NCI-H2227 treated with DMSO at 0.1 percent for 48 hours (cell line): ENCODE data around the gene DAG1.

Source experiments
- DNase-seq: peaks from one replicate; lab custom pipeline; 2025; lab: John Stamatoyannopoulos, UW

Gene DAG1

DNA sequence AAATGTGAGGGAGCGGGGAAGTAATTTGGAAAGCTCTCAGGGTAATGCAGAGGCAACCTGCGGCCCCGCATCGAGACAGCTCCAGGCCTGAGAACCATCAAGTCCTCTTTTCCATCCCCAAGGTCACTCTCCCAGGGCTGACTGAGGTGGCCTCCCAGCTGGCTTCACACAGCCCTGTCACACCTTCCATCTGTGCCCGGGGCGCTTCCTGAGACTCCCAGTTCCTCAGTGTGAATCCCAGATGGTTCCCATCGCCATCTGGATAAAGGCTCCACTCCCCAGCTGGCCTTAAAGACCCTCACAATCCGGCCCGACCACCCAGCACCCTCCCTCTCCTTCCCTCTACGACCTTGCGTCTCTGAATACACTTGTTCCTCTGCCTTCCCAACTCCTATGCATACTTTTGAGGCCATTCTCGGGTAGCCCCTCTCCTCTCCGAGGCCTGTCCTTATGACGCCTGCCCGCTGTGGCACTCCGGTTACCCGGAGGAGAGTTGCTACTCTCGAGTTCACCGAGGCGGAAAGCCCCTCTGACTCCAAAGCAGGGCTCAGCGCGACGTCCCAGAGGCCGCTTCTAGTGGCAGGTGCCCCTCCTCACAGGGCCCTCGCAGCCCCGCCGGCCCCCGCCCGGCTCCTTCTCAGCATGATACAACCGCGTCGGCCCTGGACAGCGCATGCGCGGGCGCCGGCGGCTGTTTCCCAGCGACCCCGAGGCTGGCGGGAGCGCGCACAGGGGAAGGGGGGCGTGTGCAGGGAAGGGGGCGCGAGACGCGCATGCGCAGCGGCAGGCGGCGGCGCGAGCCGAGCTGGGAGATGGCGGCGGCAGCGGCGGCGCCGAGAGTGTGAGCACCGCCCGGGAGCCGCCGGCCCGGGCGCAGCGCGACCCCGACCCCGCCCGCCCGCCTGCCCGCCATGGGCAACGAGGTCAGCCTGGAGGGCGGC, 83.9 kb downstream of the DAG1 start, which contains the start of gene BSN:
TSS of gene BSN (plus strand) at position 786 of the 941 bp plus-strand sequence. CDS start at position 912, 126 bp downstream.
- peak; percentile 89 for DNase-seq

DNA sequence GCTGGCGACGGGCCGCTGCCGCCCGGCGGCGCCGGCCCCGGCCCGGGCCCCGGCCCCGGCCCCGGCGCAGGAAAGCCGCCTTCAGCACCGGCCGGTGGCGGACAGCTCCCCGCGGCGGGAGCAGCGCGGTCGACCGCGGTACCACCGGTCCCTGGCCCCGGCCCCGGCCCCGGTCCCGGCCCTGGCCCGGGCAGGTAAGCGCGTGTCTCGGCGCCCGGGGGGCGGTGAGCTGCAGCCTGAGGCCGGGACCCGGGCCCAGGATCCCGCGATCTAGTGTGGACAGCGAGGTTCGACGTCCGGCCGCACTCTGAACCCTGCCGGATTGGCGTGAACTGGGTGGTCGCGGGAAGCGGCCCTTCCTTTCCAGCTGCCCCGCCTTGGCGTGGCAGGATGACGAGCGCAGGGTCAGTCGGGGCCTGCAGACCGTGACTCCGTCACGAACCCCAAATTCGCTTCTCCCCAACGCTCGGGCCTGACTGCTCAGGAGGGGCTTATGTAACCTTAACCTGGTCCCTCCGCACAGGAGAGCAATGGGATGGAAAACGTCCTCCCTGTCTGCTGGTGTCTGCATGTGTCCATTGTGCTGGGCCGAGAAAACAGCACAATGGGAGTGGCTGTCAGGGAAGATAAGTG, 84.7 kb downstream of the DAG1 start:
- DNase-seq = no peak

DNA sequence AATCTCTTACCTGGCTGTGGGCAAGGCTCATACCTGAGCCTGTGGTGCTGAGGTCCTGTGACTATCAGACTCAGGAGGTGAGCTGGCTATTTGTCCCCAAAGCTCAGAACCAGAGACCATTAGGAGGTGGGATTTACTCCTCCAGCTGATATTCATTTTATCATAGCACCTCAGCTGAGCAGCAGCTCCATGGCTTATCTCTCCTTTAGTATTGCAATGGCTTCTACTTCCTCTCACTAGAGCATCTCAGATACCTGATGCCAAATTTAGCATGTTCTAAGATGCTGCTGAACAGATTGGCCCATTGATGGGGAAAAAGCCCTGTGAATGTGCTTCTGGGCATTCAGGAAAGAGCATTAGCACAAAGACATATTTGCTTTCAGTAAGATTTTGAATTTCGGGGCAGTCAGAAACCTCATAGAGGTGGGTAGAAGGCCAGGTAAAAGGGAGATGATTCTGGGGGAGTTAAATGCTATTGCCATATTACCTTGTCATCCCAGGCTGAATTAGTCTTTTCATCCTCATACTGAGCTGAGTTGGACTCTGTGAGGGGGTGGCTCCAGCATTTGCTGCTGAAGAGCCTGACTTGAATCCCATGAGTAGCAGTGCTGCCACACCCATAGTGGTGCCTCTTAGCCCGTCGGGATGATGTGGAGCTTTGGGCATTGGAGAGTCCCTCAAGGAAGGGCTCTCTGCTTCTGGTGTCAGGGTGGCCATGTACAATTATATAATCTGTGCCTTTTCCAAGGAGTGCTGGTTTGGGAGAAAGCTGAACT, 86.6 kb downstream of the DAG1 start:
- DNase-seq = no peak

DNA sequence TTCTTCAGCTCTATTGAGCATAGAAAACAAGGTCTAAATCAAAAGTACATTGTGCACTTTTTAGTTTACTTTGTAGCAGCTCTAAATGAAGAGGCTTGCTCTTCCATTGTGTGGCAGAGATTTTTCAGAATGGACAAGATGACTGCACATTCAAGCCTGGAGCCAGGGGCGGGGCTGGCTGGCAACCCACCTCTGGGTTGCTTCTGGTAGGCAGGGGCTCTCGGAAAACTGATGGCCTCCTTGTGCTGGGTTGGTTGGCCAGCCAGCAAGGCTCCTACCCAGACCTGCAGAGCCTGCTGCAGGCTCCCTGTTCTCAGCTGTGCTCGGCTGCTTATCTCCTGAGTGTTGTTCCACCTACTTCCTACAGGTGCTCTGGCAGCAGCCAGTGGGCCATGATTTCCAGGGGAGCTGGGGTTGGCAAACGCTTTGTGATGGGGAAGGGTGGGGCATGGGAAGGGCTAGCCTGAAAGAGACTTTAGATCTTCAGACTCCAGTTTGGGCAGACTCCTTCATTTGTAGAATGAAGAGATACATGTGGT, 93.0 kb downstream of the DAG1 start:
- DNase-seq = no peak

DNA sequence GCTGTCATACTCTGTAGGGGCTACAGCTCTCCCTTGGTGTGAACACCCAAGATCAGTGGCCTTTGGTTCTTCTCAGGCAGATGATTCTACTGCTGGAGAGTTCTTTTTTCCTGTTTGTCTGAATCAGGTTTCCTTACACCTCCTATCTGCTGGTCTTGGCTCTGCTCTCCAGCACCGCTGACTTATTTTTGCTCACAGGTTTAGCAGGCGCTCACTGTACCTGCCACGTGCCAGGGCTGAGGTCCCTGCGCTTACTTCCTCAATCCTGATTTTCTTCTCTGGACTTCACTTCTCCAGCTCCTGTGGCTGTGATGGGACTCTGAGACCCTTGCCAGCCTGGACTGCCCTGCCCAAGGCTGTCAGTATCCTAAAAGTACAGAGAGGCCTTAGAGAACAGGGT, 93.7 kb downstream of the DAG1 start:
- DNase-seq = no peak

DNA sequence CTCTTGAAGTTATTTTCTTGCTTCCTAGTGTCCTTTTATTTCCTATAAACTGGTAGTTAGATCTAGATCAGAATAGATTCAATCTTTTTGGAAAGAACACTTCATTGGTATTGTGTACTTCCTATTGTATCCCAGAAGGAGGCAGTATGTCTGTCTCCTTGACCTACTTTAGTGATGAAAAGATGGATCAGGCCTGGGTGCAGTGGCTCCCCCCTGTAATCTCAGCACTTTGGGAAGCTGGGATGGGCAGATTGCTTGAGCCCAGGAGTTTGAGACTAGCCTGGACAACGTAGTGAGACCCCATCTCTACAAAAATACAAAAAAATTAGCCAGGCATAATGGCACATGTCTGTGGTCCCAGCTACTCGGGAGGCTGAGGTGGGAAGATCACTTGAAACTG, 96.2 kb downstream of the DAG1 start:
- DNase-seq = no peak

DNA sequence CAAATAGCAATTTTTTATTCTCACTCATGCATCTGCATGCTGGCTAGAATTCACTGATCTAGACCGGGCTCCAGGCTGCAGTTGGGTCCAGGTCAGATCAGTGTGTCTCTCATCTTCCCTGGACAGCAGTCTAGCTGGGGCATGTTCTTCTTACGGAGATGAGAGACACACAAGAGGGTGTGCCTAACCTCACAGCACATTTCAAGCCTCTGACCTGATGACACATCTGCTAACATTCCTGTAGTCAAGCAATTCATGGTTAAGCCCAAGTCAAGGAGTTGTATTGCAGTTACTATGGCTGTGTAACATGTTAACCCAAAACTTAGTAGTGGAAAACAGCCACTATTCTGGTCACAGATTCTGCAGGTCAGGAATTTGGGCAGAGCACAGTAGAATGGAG, 97.3 kb downstream of the DAG1 start:
- DNase-seq = no peak

DNA sequence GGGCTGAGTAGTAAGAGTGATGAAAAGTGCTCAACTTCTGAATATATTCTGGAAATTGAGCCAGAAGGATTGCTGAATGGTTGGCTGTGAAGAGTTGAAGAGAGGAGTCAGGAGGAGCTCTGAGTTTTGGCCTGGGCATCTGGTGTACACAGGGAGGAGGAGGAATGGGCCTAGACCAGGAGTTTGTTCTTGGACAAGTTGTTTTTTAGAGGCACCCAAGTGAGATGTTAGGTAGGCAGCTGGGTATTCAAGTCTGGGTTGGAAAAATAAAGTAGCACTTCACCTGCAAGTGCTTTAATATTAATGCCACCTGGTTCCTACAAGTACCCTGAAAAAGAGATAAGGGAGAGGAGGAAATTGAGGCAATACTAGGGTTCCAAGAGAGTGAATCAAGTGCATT, 98.9 kb downstream of the DAG1 start:
- no peak for DNase-seq

DNA sequence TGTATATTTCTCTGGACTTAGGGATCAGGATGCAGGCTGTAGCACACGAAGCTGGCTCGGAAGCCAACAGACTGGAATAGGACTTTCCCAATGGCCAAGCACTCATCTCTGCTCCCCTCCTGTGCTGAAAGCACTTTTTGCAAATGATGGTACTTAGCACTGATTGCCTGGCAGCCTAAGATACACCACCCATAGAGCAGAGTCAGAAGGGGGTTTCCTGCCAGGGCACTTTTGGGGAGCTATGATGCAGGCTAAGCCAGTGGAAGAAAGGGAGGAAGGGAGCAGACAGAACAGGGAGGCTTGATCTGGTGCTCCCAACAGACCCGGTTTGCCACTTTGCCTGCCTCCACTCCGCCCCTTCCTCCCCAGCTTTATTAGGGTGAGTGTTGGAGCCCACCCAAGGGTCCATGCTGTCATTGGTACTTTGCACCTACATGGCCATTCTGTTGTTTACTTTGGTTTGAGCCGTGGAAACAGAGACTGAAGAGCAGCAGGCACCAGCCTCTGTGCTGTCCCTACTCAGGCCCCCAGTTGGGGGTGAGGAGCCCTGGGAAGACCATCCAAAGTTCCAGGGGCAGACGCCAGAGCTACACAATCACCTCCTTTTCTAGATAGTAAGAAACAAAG, 100.1 kb downstream of the DAG1 start:
- no peak for DNase-seq

DNA sequence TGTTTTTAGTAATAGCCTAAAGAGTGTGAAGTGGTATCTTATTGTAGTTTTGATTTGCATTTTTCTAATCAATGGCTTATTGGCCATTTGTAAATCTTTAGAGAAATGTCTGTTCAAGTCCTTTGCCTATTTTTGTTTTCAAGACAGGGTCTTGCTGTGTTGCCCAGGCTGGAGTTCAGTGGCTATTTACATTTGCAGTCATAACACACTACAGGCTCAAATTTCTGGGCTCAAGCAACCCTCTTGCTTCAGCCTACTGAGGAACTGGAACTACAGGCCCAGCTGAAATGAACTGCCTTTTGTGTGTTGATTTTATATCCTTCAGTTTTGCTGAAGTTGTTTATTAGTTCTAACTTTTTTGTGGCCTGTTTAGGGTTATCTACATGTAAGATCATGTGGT, 112.1 kb downstream of the DAG1 start:
- DNase-seq = no peak
